HG02938 (cell line): Measurements from ENCODE around the gene OTOA.
"Not testable (repeated sequence)": the region's sequence is repeated elsewhere in the genome, so short reads cannot be mapped to it uniquely, and the experiment has no call there.

Experiments used
- ATAC-seq: cut with Tn5 transposase; IDR thresholded peaks from one replicate; pipeline ENCODE4 v1.9.1; 2021; ENCODE audit warnings: mild to moderate bottlenecking, moderate library complexity; ENCODE audit not compliant: unreplicated experiment

Gene OTOA

GRCh38 chr16:21667575-21667974 is 3.8 kb downstream of the OTOA start:
- ATAC-seq = no peak

DNA sequence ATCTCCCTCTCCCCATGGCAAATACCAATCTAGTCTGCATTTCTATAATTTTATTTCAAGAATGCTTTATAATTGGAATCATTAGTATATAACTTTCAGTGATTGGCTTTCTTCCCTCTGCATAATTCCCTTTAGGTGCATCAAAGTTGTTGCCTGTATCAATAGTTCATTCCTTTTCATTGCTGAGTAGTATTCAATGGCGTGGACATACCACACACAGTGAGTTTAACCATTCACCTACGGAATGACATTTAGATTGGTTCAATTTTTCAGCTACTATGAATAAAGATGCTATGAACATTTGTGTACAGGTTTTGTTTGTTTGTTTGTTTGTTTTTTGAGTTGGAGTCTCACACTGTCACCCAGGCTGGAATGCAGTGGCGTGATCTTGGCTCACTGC is 9.7 kb downstream of the OTOA start:
- ATAC-seq = no peak

DNA sequence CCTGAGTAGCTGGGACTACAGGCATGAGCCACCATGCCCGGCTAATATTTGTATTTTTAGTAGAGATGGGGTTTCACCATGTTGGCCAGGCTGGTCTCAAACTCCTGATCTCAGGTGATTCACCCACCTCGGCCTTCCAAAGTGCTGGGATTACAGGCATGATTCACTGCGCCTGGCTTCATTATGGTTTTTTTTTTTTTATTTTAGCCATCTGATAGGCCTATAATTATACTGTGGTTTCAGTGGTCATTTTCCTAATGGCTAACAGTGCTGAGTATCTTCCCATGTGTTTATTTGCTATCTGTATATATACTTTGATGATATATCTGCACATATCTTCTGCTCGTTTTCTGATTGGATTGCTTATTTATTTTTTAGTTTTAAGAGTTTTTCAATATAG is 10.7 kb downstream of the OTOA start:
- not testable (repeated sequence) for ATAC-seq

DNA sequence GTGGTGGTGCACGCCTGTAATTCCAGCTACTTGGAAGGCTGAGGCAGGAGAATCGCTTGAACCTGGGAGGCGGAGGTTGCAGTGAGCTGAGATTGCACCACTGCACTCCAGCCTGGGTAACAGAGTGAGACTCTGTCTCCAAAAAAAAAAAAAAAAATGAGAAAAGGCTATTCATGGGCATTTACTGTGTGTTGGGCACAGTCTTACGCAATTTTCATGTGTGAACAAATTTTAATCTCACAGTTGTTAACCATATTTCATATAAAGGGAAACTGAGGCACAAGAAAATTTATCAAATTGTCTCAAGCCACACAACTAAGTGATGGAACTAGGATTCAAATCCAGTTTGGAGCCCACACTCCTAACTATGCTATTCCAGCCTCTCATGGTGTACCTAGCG is 16.9 kb downstream of the OTOA start:
- not testable (repeated sequence) for ATAC-seq

DNA sequence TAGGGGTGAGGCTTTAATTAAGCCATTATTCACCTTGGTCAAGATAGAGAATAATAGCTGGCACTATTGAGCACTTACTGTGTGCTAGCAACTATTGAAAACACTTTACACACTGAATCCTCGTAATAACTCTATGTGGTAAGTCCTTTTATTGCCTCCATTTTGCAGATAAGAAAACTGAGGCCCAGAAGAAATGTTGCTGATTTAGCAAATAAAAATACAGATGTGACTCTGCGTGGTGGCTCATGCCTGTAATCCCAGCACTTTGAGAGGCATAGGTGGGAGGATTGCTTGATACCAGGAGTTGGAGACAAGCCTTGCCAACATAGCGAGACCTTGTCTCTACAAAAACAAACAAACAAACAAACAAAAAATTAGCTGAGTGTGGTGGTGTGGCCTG is 19.4 kb downstream of the OTOA start:
- ATAC-seq = no peak

GRCh38 chr16:21684199-21684598 is 20.4 kb downstream of the OTOA start:
- ATAC-seq = no peak

DNA sequence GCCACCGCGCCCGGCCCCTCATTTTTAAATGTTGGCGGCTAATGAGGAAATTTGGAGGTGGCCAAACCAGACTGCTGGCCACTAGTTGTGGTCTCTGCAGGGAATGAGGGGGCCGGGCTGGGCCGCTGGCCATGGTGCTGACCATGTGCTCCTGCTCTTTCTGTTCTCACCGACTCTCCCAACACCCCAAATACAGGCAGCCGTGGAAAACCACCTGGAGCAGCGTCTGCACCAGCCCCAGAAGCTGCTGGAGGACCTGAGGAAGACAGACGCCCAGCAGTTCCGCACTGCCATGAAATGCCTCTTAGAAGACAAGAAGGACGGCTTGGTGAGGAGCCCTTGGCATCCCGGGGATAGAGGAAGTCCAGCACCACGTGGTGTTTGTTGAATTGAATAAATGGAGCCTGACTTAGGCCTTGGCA is 21.3 kb downstream of the OTOA start:
- no peak for ATAC-seq

- no peak for ATAC-seq
These were observed 25.3 kb downstream of the OTOA start for GRCh38 chr16:21689107-21689506.

GRCh38 chr16:21690967-21691366 is 27.2 kb downstream of the OTOA start:
- not testable (repeated sequence) for ATAC-seq

DNA sequence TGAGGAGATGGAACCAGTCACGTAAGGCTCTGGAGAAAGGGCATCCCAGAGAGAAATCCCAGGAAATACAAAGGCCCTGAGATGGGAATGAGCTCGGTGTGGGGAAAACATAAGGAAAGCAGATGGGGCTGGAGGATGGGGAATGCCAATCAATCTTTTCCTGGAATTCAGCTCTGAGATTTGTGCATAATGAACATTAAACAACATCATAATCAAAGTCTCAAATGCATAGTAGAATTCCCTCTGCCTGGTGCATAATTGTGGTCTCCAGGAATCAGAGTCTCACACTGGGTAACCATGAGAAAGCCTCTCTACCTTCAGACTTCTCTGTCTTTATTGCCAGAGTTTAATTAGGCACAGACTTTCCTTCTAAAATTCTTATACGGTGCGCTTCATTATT is 30.8 kb downstream of the OTOA start:
- ATAC-seq = no peak

DNA sequence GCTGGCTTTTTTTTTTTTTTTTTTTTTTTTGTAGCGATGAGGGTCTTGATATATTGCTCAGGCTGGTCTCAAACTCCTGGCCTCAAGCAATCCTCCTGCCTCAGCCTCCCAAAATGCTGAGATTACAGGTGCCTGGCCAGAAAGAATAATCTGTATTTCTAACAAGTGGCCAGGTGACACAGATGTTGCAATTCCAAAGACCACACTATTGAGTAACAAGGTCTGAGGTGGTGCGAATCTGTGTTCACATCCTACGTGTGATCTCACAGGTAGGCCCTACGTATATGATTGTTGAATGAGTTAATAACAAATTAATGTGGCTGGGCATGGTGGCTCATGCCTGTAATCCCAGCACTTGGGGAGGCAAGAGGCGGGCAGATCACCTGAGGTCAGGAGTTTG is 33.3 kb downstream of the OTOA start:
- ATAC-seq = no peak

GRCh38 chr16:21698169-21699032 is 34.6 kb downstream of the OTOA start:
- no peak for ATAC-seq

GRCh38 chr16:21701271-21701670 is 37.5 kb downstream of the OTOA start:
- ATAC-seq = no peak

DNA sequence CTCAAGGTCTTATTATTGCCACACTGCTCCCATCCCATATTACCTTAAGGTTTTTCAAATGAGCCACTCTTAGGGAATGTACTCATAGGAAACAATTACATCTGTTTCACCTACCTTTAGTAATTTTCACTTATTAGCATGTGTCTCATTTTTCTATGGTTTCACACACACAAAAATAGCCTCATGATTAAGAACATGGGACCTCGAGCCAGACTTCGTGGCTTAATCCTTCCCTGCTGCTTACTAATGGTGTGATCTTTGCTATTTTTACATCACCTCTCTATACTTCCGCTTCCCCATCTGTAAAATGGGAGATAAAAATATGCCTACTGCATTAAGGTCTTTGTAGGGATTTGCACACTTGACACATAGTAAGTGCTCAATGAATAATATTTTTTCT is 38.5 kb downstream of the OTOA start:
- no peak for ATAC-seq

DNA sequence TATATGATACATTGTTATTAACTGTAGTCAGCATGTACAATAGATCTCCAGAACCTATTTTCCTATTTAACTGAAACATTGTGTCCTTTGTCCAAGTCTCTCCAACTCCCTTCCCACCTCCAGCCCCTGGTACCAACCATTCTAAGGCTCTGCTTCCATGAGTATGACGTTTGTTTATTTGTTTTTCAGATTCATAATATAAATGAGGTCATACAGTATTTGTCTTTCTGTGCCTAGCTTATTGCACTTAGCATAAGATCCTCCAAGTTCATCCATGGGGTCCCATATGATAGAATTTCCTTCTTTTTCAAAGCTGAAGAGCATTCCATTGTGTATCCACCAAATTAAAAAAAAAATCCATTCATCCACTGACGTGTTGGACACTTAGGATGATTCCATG is 39.4 kb downstream of the OTOA start:
- no peak for ATAC-seq

- peak; percentile 77 for ATAC-seq
These were observed 39.9 kb downstream of the OTOA start for GRCh38 chr16:21703589-21704174.

DNA sequence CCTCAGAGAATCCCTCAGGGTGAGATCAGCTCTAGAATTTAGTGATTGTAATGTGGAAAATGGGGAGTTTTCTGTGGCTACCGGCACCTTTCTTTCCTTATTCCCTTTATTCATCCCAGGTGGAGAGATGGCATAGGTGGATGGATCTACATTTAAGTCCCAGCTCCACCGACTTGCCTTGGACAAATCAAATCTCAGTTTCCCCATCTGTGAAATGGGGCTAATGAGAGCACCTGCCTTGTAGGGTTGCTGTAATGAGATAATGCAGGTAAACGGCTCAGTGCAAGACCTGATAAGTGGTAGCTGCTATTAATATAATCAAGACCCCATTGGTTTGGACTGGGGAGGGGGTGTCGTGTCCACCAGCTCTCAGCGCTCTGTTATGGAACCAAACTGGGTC is 40.5 kb downstream of the OTOA start:
- no peak for ATAC-seq

DNA sequence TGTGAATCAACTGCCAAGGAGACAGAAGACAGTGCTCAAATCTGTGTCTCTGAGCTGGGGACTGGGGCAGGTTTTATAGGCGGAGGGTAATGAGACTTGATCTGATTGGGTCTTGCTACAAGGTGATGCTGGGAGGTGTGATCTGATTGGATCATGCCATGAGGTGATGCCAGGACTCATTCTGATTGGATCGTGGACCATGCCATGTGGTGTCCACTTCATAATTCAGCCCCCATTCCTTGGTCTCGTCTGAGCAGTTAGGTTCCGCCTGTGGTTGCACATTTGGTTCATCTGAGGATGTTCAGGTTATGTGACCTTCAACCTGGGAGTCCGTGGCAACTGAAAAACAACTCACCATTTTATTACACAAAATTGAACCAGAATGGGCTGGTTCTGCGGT is 41.0 kb downstream of the OTOA start:
- no peak for ATAC-seq

DNA sequence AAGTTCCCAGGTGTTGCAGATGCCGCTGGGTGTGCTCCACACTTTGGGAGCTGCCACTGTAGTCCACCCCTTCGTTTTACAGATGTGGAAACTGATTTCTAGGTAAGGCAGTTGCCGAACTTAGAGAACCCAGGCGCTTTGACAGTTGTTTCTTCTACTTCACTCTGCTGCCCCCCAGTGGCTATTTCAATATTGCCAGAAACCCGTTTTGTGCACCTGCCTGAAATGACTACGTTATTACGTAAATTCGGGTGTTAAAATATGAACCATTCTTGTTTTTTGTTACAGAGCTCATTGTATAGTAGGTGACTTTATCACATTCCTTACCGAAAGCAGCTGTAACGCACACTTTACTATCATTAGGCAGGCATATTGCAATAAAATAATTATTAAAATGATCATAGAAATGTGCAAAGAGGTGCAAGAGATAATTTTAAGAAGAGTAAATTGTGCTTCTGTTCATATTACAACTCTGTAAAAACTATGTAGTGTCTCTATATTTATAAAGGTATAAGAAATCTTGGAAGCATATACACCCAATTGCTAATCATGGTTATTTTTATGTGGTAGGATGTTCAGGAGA is 44.9 kb downstream of the OTOA start:
- no peak for ATAC-seq

DNA sequence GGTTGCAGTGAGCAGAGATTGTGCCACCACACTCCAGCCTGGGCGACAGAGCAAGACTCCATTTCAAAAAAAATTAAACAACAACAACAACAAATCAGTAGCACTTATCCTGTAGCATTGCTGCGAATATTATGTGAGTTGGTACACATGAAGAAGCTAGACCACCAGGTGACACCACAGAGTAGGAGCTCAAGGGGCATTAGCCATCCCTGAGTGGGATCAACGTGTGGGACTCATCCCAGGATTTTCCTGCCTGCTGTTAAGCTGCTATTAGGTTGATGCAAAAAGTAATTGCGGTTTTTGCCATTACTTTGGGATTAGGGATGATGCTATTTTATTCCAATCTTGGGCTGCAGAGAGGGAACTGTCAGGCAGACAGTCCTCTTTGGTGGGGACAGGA is 47.2 kb downstream of the OTOA start:
- ATAC-seq = no peak

GRCh38 chr16:21713549-21714368 is 50.0 kb downstream of the OTOA start:
- ATAC-seq = no peak

DNA sequence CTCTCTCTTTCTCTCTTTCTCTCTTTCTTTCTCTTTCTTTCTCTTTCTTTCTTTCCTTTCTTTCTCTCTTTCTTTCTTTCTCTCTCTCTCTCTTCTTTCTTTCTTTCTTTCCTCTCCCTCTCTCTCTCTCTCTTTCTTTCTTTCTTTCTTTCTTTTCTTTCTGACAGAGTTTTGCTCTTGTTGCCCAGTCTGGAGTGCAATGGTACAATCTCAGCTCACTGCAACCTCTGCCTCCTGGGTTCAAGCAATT is 50.5 kb downstream of the OTOA start:
- not testable (repeated sequence) for ATAC-seq
